DND-41 (cell line): ENCODE results near the gene TAF6.

Source experiments
- ATAC-seq: fragments of 200-7000 bp; cut with Tn5 transposase; 3 replicates; pipeline ENCODE4 v1.9.1; 2021; ENCODE audit warnings: low read depth; ENCODE audit not compliant: insufficient read depth
- DNase-seq: peaks from one replicate; pipeline ENCODE4 v3.0.0-alpha.2; 2020
- H2AFZ ChIP-seq: 2 replicates; pipeline ENCODE4 v1.6.0; 2012; ENCODE audit warnings: low read depth, low read length
- H3K27ac ChIP-seq: 2 replicates; pipeline ENCODE4 v1.5.1; 2012; ENCODE audit warnings: low read length, inconsistent platforms
- H3K27me3 ChIP-seq: fragments of 200-600 bp; sonication (generic); 2 replicates; pipeline ENCODE4 v1.6.0; 2012; ENCODE audit warnings: low read length, mild to moderate bottlenecking, inconsistent platforms; ENCODE audit not compliant: insufficient read depth, poor library complexity
- H3K36me3 ChIP-seq: 2 replicates; pipeline ENCODE4 v1.5.1; 2012; ENCODE audit warnings: low read length, inconsistent platforms; ENCODE audit not compliant: insufficient read depth
- H3K4me1 ChIP-seq: 2 replicates; pipeline ENCODE4 v1.5.1; 2012; ENCODE audit warnings: mild to moderate bottlenecking, low read length; ENCODE audit not compliant: insufficient read depth
- H3K4me2 ChIP-seq: 2 replicates; pipeline ENCODE4 v1.6.0; 2012; ENCODE audit warnings: mild to moderate bottlenecking, moderate library complexity, low read length, inconsistent platforms; ENCODE audit not compliant: insufficient read depth
- H3K4me3 ChIP-seq, 2 experiments: fragments of 200-600 bp in 1 of 2; shearing (Covaris generic) in 1 of 2; 2 replicates each; pipeline ENCODE4 v1.5.1; 2012 to 2016; ENCODE audit warnings: inconsistent platforms in 2 of 2, low read length in 2 of 2, mild to moderate bottlenecking in 2 of 2, low read depth in 1 of 2, moderate library complexity in 1 of 2
- H3K79me2 ChIP-seq: 2 replicates; pipeline ENCODE4 v1.6.0; 2012; ENCODE audit warnings: low read length, inconsistent platforms; ENCODE audit not compliant: insufficient read depth
- H3K9ac ChIP-seq: 2 replicates; pipeline ENCODE4 v1.6.0; 2012; ENCODE audit warnings: low read depth, mild to moderate bottlenecking, inconsistent platforms, low read length, moderate library complexity
- H3K9me3 ChIP-seq: 2 replicates; pipeline ENCODE4 v1.5.1; 2012; ENCODE audit warnings: low read length, moderate library complexity, mild to moderate bottlenecking, inconsistent platforms; ENCODE audit not compliant: insufficient read depth, severe bottlenecking
- H4K20me1 ChIP-seq: 2 replicates; pipeline ENCODE4 v1.6.0; 2012; ENCODE audit warnings: low read length; ENCODE audit not compliant: insufficient read depth
- CTCF ChIP-seq: IDR thresholded peaks from 2 replicates; pipeline ENCODE4 v1.5.1; 2012; ENCODE audit warnings: borderline replicate concordance, low read length, moderate library complexity, mild to moderate bottlenecking; ENCODE audit not compliant: poor library complexity, severe bottlenecking; ENCODE audit errors: extremely low read depth
- EZH2 ChIP-seq: IDR thresholded peaks from 3 replicates; pipeline ENCODE4 v1.6.1; 2012; ENCODE audit warnings: borderline replicate concordance, low read depth, mild to moderate bottlenecking, moderate library complexity, low read length, inconsistent platforms; ENCODE audit not compliant: severe bottlenecking

TAF6 gene

GRCh38 chr7:100099452-100099851, 19.7 kb downstream of the TAF6 start:
- Histone ChIP-seq H3K27me3 (no peaks in the 10 kb centered on the region), H3K9ac (peak overlapping the region; percentile 93), H3K79me2 (peaks cover 76% of the 10 kb centered on the region)

GRCh38 chr7:100098913-100099312, 20.2 kb downstream of the TAF6 start:
- H3K4me2 ChIP-seq = peak overlapping the region; percentile 68

More at GRCh38 chr7:100099452-100099851, 19.7 kb downstream of the TAF6 start:
- no peak for ATAC-seq
- H4K20me1 ChIP-seq = peaks cover 52% of the 10 kb centered on the region
- peaks cover 78% of the 10 kb centered on the region for H3K36me3 ChIP-seq
- H2AFZ ChIP-seq = no peak overlapping the region
- no peaks in the 10 kb centered on the region for H3K9me3 ChIP-seq
- peak overlapping the region; percentile 93 for H3K27ac ChIP-seq
- peak overlapping the region; percentile 68 for H3K4me2 ChIP-seq
- peaks cover 59% of the 10 kb centered on the region for H3K4me1 ChIP-seq
- H3K4me3 ChIP-seq = peak overlapping the region; percentile 64 to 76; a peak in 3 of 4 replicates
- no peak for DNase-seq
- no peak for TF ChIP-seq EZH2
- TF ChIP-seq CTCF = no peak

GRCh38 chr7:100095704-100096103, 23.5 kb downstream of the TAF6 start:
- no peaks in the 10 kb centered on the region for H3K27me3 ChIP-seq
- H3K4me2 ChIP-seq = 0 out of 2 replicates have a peak overlapping the region, but pooled peaks have one; percentile 19
- H4K20me1 ChIP-seq = peaks cover 87% of the 10 kb centered on the region
- no peak overlapping the region for H3K4me3 ChIP-seq
- TF ChIP-seq EZH2 (no peak), CTCF (no peak)
- H3K4me1 ChIP-seq = peaks cover 50% of the 10 kb centered on the region
- H2AFZ ChIP-seq = no peak overlapping the region
- peaks cover 67% of the 10 kb centered on the region for H3K79me2 ChIP-seq
- no peak overlapping the region for H3K9ac ChIP-seq
- ATAC-seq (no peak), DNase-seq (no peak)
- no peak overlapping the region for H3K27ac ChIP-seq
- H3K36me3 ChIP-seq = peaks cover 99% of the 10 kb centered on the region
- no peaks in the 10 kb centered on the region for H3K9me3 ChIP-seq

More at GRCh38 chr7:100098913-100099312, 20.2 kb downstream of the TAF6 start:
- Histone ChIP-seq H3K4me1 (peaks cover 59% of the 10 kb centered on the region), H3K27ac (no peak overlapping the region), H4K20me1 (peaks cover 58% of the 10 kb centered on the region), H2AFZ (no peak overlapping the region), H3K9ac (peak overlapping the region; percentile 93), H3K9me3 (no peaks in the 10 kb centered on the region), H3K27me3 (no peaks in the 10 kb centered on the region), H3K79me2 (peaks cover 81% of the 10 kb centered on the region), H3K4me3 (peak overlapping the region in 1 of 2 experiments; percentile 64; a peak in 2 of 4 replicates), H3K36me3 (peaks cover 78% of the 10 kb centered on the region)
- DNase-seq (no peak), ATAC-seq (no peak)
- TF ChIP-seq EZH2 (no peak), CTCF (no peak)

GRCh38 chr7:100095289-100095688, 23.9 kb downstream of the TAF6 start:
- no peaks in the 10 kb centered on the region for H3K27me3 ChIP-seq
- no peak overlapping the region for H3K4me3 ChIP-seq
- TF ChIP-seq CTCF (no peak), EZH2 (no peak)
- no peak for DNase-seq
- H3K4me2 ChIP-seq = 0 out of 2 replicates have a peak overlapping the region, but pooled peaks have one; percentile 19
- H3K79me2 ChIP-seq = peaks cover 66% of the 10 kb centered on the region
- H3K36me3 ChIP-seq = peaks cover 100% of the 10 kb centered on the region
- no peak for ATAC-seq
- H4K20me1 ChIP-seq = peaks cover 84% of the 10 kb centered on the region
- H3K9ac ChIP-seq = no peak overlapping the region
- no peak overlapping the region for H3K27ac ChIP-seq
- H3K4me1 ChIP-seq = peaks cover 54% of the 10 kb centered on the region
- no peak overlapping the region for H2AFZ ChIP-seq
- no peaks in the 10 kb centered on the region for H3K9me3 ChIP-seq
